GM18517 (cell line): ENCODE results near the gene NGRN.

ENCODE experiments used
- ATAC-seq: cut with Tn5 transposase; IDR thresholded peaks from one replicate; pipeline ENCODE4 v1.9.1; 2021; ENCODE audit warnings: mild to moderate bottlenecking, moderate library complexity; ENCODE audit not compliant: unreplicated experiment

Gene NGRN

GRCh38 chr15:90265271-90266060 lies at the start of gene NGRN:
NGRN (plus strand) TSS chr15:90265672; CDS start chr15:90265713, 41 bp downstream.
- peak; percentile 96 for ATAC-seq

GRCh38 chr15:90217671-90218394 lies 47.6 kb upstream of the NGRN start:
- ATAC-seq = no peak

GRCh38 chr15:90219421-90220141 lies 45.9 kb upstream of the NGRN start:
- ATAC-seq = no peak

GRCh38 chr15:90221246-90221900 lies 44.1 kb upstream of the NGRN start:
- ATAC-seq = no peak

GRCh38 chr15:90222547-90222946 lies 42.9 kb upstream of the NGRN start:
- ATAC-seq = no peak

GRCh38 chr15:90223441-90224165 lies 41.9 kb upstream of the NGRN start:
- no peak for ATAC-seq

- ATAC-seq = no peak
These were observed 40.4 kb upstream of the NGRN start for GRCh38 chr15:90225047-90225446.

GRCh38 chr15:90225504-90226234 lies 39.8 kb upstream of the NGRN start:
- no peak for ATAC-seq

- no peak for ATAC-seq
These were observed 38.1 kb upstream of the NGRN start for GRCh38 chr15:90227336-90227735.

- ATAC-seq = no peak
These were observed 37.4 kb upstream of the NGRN start for GRCh38 chr15:90227816-90228772.

- ATAC-seq = no peak
These were observed 36.5 kb upstream of the NGRN start for GRCh38 chr15:90228960-90229359.

GRCh38 chr15:90230071-90230494 lies 35.4 kb upstream of the NGRN start:
- no peak for ATAC-seq

- ATAC-seq = no peak
These were observed 34.9 kb upstream of the NGRN start for GRCh38 chr15:90230610-90231009.

GRCh38 chr15:90231028-90232017 lies 34.1 kb upstream of the NGRN start:
- ATAC-seq = no peak

GRCh38 chr15:90232196-90232595 lies 33.3 kb upstream of the NGRN start:
- ATAC-seq = no peak

- ATAC-seq = peak; percentile 2
These were observed 32.5 kb upstream of the NGRN start for GRCh38 chr15:90232941-90233386.

- ATAC-seq = peak; percentile 78
These were observed 31.9 kb upstream of the NGRN start, which contains the start of gene CIB1 for GRCh38 chr15:90233387-90234095. CIB1 (minus strand) TSS chr15:90233941; CDS start chr15:90233885, 56 bp downstream.
